T-helper 1 cell (primary cell): ENCODE data around the gene SFXN3.
A peak's percentile ranks its signal among the peaks of the same experiment; 100 is the strongest.
"Not testable (repeated sequence)": the region's sequence is repeated elsewhere in the genome, so short reads cannot be mapped to it uniquely, and the experiment has no call there.

Experiments used
- DNase-seq, 5 donors: peaks; one replicate each; pipeline ENCODE4 v3.0.0-alpha.2; 2012 to 2020

SFXN3 gene

GRCh38 chr10:101016814-101017213 lies 14.2 kb upstream of the SFXN3 start:
- no peak for DNase-seq

DNA sequence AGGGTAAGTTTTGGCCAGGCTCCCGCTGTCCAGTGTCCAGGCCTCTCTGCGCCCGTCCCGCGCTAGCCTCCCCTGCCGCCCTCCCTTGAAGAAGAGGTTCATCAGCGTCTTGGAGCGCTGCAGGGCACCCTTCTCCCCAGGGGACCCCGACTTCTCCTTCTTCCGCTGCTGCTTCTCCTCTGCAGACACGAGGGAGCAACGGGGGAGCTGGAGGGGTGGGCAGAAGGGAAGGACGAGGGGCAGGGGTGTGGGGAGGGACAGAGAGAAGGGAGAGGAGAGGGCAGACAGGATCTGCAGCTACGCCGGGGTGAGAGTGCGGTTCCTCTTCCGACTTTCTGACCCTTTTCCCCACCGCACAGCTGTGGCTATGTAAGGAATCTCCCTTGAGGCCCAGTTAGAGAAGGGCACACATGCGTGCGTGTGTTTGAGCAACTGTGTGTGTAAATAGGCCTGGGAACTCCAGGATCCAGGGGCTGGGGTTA lies 12.9 kb upstream of the SFXN3 start:
- DNase-seq = no peak

DNA sequence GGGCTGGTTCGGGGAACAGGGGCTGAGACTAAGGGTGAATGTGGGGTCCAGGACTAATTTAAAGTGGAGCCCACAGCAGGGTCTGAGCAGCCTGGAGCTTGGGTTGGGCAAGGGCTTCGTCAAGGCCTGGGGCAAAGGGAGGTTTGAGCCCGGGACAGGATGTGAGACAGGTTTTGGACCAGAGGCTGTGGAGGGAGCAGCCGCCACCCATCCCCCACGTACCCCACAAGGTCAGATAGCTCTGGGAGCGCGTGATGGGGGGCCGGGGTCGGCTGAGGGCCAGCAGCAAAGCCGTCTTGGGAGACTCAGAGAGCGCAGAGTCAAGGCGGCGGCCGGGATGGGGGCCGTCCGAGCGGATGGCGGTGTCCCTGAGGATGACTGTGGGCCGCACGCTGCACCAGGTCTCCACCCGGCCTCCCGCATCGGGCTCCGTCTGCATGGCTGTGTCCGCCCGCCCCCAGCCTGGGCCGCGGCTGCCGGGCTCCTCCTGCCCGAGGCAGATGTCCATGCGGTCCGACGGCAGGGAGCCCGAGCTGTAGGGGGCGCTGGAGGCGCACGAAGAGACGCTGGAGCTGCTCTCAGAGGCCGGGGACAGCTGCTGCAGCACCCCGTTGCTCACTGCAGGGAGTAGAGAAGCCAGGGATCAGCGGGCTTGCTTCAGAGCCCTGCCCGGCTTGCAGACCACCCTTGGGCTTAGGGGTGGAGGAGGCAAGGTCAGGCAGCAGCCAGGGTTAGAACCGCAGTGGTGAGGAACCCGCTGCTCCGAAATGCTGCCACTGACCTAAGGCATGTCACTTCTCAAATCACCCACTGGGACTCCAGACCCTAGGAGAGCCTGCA lies 12.2 kb upstream of the SFXN3 start:
- DNase-seq = peak in 4 of 5 donors; percentile 48 to 73 (median 55)

DNA sequence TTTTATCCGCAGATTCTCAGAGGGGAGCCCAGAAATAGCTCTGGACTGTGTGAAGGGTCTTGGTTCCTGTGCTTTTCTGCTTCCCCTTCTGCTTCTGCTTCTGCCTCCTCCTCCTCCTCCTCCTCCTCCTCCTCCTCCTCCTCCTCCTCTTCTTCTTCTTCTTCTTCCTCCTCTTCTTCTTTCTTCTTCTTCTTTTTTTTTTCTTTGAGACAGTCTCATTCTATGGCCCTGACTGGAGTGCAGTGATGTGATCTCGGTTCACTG lies 11.7 kb upstream of the SFXN3 start:
- no peak for DNase-seq

- no peak for DNase-seq
Measured at GRCh38 chr10:101020427-101021075, 10.5 kb upstream of the SFXN3 start.

GRCh38 chr10:101021239-101021638 lies 9.8 kb upstream of the SFXN3 start:
- no peak for DNase-seq

DNA sequence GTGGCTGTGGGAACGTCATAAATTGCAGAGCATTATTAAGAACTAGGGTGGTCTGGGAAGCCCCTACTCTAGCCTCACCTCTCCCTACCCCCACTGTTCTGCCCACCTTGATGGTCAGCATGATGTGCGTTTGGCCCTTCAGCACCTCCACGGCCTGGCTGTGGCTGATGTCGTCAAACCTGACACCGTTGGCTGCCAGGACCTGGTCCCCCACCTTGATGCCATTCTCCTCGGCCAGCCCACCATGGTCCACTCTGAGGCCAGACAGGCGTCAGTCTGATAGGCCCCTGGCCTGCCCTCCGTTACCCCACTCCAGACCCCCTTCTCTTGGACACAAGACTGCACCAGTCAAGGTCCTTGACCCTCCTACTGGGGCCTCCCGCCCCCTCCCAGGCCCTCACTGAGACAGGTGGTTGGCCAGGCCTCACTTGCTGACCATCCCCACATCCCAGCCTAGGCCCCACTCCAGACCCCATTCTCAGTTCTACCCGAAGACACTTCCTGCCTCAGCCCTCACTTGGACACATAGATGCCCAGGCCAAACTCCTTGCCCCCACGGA lies 9.3 kb upstream of the SFXN3 start:
- no peak for DNase-seq

GRCh38 chr10:101022967-101023705 lies 7.9 kb upstream of the SFXN3 start:
- DNase-seq = no peak

GRCh38 chr10:101027106-101027720 lies 3.8 kb upstream of the SFXN3 start:
- DNase-seq = no peak

GRCh38 chr10:101028446-101029337 lies 2.3 kb upstream of the SFXN3 start:
- no peak for DNase-seq

DNA sequence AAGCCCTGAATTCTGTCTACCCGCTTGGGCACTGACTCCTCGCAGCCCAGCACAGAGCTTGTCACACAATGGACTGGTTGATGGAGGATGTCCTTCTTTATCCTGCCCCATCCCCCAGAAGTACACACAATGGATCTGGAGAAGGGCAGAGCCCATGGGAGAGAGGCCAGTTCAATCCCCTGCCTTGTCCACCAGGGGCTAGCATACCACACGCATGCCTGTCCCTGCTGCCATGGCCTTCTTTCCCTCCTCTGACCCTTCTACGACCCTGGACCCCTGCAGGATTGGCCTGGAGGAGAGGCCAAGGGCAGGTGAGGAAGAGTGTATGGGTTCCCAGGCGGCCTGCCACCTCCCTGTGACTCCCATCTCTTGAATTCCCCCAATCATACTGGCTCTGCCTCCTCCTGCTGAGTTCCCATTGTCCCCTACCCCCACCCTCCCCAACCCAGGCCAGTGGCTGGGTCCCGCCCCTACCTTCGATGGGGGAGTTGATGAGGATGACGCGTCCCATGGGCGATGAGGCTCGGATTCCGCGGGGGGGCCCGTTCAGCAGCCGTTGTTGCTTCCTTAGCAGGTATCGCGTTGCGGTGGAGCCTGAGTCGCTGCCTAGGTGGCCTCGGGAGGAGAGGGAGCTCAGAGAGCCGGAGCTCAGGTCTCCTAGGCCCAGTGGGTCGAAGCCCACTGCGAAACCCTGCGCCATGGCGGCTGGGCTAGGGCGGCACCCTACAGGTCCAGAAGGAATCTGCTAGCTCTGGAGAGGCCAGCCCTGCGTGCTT lies 1.3 kb upstream of the SFXN3 start:
- no peak for DNase-seq

- no peak for DNase-seq
Measured at GRCh38 chr10:101030496-101031127, 422 bp upstream of the SFXN3 start.

DNA sequence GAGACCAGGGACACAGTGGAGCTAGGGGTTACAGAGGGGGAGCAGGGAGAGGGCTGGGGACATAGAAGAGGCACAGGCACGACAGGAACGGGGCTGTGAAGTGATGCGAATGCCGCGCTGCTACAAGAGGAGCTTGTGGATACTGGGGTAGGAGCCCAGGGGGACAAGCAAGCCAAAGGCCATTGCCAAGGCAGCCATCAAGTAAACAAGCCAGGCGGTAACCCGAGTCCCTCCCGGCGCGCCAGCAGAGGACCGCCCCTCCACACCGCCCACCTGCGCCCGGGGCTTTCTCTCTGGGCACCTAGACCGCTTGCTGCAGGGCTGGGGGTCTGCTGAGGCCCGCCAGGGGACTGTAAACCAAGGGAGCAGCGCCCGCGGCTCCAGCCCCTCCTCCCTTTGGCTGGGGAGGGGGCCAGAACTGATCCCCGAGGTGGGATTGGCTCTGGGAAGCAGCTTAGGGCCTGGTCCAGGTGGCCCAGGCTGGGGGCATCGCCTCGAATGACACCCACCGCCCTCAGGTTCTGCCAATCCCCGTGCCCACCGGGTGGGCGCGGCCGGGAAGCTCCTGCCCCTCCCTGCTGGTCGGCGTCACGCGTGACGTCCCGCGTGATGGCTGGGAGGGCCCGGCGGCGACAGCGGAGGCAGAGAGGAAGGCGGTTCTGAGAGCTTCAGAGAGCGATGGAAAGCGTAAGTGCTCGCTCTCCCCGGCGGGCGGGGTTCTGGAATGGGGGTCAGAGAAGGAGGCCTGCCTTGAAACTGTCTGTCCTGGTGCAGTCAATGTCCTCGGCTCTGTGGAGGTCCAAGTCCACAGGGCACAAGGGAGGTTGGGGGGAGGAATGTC lies 982 bp downstream of the SFXN3 start:
- peak; percentile 70 to 83 (median 80) for DNase-seq

GRCh38 chr10:101032637-101033224 lies 1.7 kb downstream of the SFXN3 start:
- peak in 3 of 5 donors; percentile 25 to 68 (median 35) for DNase-seq

GRCh38 chr10:101033276-101033675 lies 2.2 kb downstream of the SFXN3 start:
- no peak for DNase-seq

DNA sequence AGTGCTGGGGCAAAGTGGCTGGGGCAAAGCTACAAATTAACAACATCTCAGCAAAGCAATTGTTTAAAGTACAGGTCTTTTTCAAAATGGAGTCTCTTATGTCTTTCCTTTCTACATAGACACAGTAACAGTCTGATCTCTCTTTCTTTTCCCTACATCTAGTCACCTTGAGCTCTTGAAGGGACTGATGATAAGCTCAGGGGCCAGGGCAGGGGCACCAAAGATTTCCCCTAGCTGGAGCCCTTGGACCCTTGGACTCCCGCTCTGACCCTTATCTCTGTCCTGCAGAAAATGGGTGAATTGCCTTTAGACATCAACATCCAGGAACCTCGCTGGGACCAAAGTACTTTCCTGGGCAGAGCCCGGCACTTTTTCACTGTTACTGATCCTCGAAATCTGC lies 3.4 kb downstream of the SFXN3 start:
- DNase-seq = not testable (repeated sequence)

- DNase-seq = no peak
Measured at GRCh38 chr10:101035314-101035713, 4.3 kb downstream of the SFXN3 start.

GRCh38 chr10:101035916-101036702 lies 5.1 kb downstream of the SFXN3 start:
- DNase-seq = no peak
